Kidney capillary endothelial cell (primary cell): ENCODE measurements around the gene PDE5A.
A peak's percentile ranks its signal among the peaks of the same experiment; 100 is the strongest.

Experiments used
- DNase-seq: peaks from one replicate; pipeline ENCODE4 v3.0.0-alpha.2; 2018; ENCODE audit warnings: low spot score

The PDE5A gene

DNA sequence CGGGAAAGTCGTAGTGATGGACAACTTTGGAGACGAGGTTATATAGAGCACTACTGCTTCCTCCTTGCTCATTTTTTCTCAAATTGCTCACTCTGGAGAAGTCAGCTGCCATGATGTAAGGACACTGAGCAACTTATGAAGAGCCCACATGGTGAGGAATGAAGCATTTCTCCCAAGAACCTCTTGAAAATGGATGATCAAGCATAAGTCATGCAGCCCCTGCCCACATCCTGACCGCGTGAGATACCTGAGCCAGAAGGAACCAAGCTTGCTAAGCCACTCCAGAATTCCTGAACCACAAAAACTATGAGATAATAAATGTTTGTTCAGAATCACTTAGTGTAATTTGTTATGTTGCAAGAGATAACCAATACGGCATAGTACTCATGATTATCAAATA lies 42.8 kb downstream of the PDE5A start:
- DNase-seq = no peak

DNA sequence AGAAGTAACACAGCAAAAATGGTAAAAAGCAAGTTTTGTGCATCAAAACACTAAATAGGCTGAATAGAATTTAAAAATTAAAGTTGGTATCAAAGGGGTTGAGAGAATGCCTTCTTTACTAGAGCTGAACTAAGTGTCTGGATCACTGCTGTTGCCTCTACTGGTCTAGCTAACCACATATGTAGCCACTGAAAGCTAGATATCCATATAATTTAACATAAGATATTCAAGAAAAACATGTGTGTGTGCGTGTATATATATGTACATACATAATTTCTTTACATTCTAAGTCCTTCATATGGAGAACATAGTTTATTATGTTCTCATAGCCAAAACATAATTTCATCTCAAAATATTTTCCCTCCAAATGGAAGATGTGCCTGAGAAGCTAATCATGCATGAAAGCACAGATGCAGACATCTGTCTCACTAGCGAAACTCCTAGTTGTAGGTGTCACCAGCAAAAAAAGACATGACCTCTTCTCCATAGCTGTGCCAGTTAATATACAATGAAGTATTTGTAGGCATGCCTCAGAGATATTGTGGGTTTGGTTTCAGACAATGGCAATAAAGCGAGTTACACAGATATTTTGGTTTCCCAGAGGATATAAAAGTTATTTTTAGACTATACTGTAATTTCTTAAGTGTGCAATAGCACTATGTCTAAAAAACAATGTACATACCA lies 47.3 kb downstream of the PDE5A start:
- DNase-seq = no peak

DNA sequence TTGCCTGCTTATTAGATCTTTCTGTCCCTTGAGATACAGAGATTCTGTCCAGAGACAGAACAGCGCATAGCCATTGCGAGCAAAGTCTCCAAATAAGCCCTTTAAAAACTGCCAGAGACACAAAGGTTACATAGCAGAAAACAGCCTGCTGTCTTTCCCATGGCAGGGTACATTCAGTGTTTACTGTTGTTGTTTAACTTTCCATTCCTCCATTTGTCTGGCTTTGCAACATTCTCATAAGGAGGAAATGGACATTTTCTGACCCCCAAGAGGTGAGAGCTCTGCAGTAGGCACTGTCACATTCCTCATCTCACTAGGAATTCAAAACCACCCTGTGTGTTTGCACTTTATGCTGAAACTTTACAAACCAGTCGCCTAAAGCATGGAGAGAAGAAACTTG lies 48.3 kb downstream of the PDE5A start:
- no peak for DNase-seq

DNA sequence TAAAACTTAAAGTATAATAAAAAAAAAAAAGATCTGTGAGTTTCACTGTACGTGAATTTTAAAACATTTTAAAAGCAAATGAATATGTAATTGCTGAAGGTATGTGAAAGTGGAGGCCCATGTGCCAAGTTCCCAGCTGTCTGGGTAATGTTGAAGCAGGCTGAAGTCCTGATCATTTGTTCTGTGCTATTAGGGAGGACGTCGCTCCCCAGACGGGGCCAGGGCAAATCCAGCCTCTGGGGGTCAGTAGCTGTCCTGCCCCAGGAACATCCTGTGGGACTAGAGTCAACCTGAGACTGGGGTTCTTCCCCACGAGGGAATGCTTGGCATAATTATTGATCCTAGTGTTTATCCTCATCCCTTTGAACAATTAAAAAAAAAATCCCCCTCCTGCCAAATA lies 48.8 kb downstream of the PDE5A start:
- DNase-seq = no peak

DNA sequence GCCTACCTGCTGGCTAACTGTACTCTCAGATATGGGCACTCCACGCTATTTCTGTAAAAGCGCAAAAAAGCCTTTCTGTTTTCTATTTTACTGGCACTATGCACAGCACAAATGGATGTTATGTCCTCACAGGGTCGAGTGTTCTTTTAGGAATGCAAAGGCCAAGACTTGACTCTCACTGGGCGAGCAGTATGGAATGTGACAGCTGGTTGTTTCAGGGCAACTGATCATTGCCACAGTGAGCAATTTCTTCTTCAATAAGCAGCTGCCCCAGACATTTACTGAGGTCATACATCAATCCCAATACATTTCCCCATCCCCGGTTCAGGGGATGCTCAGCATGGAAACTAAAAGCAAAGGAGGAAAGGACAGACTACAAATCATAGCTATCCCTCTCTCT lies 58.2 kb downstream of the PDE5A start:
- DNase-seq = no peak

DNA sequence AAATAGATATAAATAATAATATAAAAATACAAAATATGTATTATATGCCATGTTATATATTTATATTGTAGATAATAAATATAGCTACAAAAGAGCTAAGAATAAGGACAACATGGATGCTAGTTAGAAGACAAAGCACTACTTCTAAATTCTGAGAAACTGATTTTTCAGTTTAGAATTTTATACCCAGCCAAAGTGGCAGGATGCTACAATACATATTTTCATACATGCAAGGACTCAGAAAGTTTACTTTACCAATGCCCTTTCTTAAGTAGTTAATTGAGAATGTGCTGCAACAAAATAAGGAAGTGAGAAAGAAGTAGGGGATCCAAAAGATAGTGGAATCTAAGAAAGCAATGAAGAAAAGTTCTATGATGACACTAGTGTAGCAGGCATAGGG lies 64.5 kb downstream of the PDE5A start:
- no peak for DNase-seq

DNA sequence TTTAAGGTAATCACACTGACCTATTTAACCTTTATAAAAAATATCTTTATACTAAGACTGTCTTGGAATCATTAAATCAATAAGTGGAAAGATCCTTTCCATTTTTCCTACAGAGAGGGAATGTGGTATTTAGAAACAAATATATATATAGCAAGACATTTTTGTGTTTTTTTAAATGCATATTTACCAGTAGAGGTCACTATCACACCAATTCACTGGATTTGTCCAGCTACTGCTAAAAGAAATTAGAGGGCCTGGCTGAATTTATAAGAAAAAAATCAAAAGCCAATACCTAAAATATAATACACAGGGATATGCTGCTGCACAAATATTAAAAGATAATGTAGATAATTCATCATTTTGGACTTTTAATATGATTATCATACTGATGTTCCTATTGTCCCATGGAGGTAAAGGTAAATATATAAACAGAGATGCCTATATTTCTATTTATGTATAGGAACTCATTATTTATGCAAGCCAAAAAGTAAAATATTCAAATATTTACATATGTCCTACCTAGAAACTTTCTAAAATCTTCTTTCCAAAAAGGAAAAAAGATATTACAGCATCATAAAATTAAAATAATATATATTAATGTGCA lies 69.5 kb downstream of the PDE5A start:
- DNase-seq = peak; percentile 36

DNA sequence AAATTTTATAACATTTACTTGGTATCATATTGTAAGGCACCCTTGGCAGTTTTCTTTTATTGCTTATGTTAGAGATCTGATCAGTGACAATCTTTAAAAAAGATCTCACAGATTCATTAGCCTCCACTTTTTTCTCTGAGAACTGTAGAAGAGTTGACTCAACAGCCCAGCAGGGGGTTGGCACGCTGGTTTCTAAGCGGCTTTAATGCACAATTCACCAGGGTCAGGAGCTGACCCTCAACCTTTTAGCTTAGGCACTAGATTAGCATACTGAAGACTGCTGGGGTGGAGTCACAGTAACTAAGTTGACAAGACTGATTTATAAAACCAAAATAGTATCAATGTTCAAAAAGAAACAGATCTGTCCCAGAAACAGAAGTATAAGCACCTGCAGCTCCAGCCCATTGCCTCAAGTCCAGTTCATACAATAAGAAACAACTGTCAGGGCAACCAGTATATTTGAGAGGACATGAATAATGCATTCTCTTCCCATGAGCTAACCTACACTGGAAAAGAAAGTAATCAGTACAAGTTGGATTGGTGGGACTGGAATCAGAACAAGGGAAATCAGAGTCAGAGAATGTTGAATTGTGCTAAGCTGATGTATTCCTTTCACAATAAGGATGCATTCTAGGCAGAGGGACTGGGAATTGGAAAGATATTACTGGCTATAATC lies 77.6 kb downstream of the PDE5A start:
- no peak for DNase-seq

DNA sequence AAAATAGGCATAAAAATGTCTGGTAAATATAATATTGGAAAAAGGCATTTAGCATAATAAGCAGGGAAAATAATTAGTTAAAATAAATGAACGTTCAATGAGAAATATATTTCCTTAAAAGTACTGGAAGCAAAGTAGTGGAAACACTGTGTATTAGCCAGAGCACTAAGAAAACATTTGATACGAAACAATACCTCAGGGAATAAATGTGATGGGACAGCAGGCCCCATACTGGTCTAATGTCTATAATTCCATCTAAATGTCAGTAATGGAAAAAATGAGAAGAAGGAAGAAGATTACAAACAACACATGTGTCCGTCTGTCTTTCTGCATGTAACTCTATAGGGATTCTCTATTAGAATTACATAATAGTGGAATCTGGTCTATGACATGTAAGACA lies 79.0 kb downstream of the PDE5A start:
- DNase-seq = no peak

DNA sequence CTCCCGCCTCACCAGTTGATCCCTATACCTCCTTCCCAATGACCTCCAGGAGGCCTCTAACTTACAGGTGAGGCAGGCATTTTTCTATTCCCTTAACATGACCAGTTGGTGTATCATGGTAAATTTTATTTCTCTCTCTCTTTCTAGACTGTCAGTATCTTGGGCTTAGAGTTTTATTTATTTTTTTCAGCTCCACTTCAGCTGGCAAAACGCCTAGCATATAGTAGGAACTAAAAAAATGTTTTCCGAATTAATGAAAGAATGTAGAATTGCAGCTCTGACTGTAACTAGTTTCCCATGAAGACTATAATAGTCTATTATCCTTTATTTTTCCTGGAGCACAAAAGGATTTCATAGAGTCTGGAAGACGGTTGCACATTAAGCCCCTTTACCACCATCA lies 84.8 kb downstream of the PDE5A start:
- DNase-seq = no peak

DNA sequence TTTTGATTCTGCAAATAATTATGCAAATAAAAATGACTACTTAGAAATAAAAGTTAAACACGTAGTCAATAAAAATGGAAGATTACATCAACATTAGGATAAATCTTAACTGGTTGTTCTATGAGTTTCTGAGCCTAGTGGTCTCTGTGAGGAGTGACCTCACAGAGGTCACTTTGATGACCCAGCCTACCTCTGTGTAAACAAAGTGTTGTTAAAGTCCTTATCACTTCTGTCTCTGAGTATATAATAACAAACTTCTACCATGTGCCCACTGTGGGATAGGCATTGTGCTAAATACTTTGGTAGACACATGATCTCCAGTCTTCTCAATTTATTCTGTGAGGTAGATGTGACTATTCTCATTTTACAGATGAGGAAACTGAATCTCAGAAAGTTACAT lies 85.4 kb downstream of the PDE5A start:
- DNase-seq = no peak

DNA sequence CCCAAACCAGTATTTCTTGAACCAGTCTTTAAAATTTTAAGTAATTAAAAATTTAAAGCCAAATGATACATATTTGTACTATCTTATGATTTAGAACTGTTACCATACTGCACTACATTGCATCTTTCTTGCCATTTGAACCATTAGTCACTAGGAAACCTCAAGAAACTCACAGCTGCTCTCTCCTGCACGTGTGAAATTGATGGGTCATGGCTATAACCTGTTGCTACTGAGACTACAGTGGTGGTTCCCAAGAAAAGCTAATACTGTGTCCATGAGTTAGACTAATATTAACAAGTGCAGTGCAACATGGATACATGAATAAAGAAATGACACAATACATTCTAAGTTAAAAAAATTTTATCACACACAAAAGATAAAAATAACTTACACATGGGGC lies 88.4 kb downstream of the PDE5A start:
- DNase-seq = no peak

DNA sequence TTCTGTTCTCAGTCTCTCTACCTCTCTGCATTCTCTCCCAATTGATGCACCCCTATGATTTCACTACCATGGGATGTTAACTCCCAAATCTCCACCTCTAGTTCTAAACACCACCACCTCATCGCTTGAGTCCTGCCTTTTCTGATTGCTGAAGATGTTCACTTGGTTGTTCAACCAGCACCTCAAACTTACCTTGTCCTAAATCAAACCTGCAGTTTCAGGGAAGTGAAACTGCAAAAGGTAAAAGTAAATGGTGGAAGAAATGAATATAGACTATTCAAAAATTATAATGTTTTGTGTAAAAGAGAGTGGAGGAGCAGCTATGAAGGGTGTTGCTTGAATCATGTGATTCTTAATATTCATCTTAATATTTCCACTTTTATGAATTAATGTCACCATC lies 91.0 kb downstream of the PDE5A start:
- DNase-seq = no peak

DNA sequence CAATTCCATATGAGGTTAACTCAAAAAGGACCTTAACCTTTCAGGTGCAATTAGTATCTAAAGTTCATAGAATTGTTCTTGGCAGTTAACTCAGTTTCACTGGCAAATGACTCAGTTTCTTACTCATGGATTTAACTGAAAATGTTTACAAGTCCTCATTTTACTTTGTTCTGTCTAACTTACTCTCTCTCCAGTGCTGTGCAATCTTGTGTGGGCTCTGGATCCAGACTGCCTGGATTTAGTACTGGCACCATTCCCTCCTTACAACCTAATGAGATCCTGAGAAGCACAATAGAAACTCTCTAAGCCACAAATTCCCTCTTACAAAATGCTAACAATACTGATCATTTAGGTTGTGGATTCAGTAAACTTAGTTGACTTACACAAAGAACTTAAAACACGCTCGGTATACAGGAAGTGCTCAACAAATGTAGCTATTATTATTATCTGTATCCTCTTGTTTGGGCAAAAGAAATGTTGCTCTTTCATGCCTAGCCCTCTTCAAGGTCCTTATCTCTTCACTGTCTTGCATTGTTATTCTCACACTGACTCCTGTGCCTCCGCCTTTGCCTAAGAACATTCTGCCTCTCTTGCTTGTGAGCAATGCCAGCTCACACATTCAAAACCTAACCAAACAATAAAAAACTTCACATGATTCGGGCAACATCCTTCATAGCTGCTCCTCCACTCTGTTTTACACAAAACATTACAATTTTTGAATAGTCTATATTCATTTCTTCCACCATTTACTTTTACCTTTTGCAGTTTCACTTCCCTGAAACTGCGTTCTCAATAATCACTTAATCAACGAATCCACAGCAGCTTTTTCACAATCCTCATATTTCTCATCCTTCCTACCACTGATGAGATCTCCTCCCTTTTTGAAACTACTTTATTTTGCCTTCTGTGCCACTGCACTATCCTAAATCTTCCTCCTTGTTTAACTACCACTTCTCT lies 91.8 kb downstream of the PDE5A start:
- DNase-seq = no peak

DNA sequence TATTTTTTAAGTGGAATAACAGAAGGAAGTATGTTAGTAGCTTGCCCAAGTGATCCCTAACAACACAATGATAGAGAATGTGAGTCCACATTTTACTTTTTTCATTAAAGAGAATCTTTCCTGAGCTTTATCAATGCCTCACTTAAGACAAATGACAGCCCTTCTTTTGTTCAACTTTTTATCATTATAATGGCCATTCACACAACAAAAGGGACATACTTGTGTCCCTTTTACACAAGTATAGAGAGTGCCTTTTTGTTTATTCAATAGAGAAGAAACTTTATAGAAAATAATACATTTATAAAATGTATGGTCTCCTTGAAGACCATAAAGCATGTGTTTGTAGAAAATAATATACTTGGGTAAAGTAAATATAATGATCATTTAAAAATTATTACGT lies 96.3 kb downstream of the PDE5A start:
- DNase-seq = no peak

DNA sequence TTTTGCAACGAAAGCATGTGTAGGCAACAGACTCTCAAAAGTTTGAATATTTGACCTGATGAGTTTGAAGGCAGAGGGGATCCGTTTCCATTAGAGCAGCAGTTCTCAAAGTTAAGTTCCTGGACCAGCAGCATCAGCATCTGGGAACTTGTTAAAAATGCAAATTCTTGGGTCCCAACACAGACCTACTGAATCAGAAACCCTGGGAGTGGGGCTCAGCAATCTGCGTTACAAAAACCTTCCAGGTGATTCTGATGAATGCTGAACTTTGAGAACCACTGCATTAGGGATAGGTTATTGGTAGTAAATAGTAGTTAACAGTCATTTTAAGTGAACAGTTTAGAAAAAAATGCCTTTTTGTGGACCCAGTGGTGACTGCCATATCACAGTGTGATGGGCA lies 98.8 kb downstream of the PDE5A start:
- no peak for DNase-seq

DNA sequence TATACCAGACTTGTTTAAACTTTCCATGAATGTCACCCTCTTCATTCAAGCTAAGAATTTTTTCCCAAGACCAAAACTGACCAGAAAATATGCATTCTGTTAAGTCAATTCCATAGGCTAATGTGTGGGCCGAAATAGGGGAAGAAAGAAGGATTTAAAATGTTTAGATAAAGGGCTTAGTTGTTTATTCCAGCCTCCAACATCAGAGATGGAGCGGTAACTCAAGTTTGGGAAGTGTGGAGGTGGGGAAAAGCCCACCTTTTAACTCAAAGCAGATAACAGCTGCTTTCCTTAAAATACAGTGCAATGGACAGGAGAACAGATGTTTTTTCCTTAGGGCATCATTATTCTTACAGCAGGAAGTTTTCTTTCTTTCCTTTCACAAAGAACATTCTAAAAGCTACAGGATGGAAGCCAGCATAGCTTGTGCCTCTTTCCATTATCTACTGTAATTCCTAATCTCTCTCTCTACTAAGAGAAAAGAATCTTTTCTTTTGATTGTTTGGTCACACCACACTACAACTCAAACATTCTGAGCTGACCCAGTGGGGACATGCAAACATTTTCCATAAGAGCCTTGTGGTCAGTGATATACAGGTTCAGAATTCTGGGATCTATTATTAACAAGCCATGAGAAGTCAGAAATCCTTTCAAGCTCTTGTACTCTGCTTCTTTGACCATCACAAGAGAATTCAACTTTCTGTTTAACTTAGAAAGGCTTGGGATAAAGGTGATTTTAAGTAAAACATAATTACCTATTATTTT lies 101.6 kb downstream of the PDE5A start:
- no peak for DNase-seq

DNA sequence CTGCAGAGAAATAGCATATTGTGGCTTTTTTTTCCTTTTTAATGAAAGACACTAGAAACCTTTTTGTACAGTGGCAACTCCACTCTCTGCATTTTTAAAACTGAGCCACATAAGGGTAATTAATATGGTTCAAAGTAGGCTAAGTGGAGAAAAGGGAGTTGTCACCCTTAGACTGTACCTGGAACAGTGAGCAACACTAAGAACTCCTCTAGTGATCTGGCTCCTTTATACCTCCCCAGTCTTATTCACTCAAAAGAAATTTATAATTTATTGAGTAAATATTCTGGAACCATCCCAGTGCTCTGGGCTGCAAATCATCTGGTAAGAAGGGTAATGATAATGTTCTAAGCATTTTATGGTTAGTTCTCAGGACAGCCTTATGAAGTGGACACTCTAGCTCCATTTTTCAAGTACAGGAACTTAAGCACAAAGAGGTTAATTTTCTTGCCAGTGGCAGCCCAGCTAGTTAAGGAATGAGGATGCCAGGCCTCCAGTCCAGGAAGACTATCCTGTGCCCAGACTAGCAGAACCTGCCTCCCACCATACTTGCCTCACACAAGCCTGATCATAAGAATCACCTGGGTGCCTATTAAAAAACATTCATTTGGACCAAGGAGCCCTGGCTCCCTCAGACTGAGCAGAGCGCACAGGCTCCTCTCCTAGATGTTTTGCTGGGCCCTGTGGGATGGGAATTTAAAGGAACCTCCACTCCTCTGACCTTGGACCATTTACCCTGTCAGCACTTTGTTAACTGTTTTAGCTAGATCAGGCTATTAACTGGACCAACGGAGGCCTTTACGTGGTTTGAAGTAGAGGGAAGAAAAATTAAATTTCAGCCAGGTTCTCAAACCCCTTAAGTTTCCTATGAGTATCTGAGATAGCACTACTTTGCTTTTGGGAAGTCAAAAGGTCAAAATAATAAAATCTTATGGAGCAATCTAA lies 102.6 kb downstream of the PDE5A start:
- no peak for DNase-seq

DNA sequence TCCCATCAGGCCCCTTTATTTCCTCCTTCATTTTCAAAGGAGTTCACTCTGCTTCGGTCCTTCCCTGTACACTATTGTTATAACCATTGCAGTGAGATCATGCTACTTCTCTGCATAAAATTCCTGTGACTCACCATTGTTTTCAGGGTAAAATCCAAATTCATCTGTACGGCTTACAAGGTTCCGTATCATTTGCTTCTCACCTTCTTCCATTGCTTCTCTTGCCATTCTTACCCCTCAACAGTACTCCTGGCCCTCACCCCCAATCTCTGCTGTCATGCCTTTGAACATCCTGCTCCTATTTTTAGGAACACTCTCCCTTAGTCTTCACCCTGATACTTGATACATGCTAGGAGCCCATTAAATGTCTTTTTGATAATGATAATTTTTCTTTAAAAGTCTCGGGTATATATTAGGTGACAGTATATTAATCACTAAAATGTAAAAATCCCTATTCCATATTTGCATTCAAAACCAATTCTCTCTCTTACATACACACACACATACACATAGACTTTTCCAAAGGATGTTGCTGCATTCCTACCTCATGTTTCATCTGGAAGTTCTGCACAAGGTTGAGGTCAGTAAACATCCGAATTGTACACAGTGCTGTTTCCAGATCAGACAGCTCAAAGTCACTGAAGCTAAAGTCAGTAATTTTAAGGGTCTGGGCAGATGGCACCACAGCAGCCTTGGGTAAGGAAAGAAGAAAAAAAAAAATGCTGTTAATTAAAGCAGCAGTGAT lies 103.4 kb downstream of the PDE5A start:
- DNase-seq = peak; percentile 82

DNA sequence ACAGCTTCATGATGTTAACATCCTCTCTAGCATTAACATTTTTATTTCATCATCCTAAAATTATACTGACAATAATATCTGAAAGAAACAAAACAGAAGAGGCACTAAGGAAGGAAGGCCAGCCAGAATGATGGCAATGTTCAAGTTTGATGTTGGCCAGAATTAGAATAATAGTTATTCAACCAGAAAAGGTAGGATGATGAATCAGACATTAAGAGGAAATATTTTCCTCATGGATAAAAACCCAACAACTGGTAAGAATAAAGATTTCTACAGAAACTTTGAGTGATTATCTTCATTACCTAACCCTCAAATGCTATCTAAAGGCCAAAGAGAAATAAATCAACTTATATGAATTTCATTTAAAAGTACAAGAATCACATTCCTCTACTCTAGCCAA lies 105.2 kb downstream of the PDE5A start:
- DNase-seq = no peak
